Lung (tissue), 12 donors: ENCODE measurements around the gene ASPG. TPM values are rescaled to one million over a fixed set of nuclear protein-coding genes. Genes with fewer than 3 reads are reported as not detected.
A peak's percentile ranks its signal among the peaks of the same experiment; 100 is the strongest.

Experiments
- ATAC-seq: fragments of 200-7000 bp; cut with Tn5 transposase; one replicate; pipeline ENCODE4 v1.9.1; 2020; ENCODE audit warnings: moderate number of reproducible peaks; ENCODE audit not compliant: insufficient read depth, low FRiP score
- DNase-seq, 3 donors: peaks; one replicate each; pipeline ENCODE4 v3.0.0-alpha.2; 2013 to 2017
- H3K27ac ChIP-seq, 2 donors: one replicate each; pipeline ENCODE4 v1.5.1; 2013; ENCODE audit warnings: mild to moderate bottlenecking in 2 of 2, moderate library complexity in 2 of 2, control low read depth in 1 of 2, inconsistent platforms in 1 of 2, low read depth in 1 of 2, low read length in 1 of 2
- H3K27me3 ChIP-seq, 3 donors: one replicate each; pipeline ENCODE4 v1.5.1; 2013; ENCODE audit warnings: low read length in 2 of 3; ENCODE audit not compliant: control insufficient read depth in 3 of 3, insufficient read depth in 3 of 3
- H3K36me3 ChIP-seq, 4 donors: one replicate each; pipeline ENCODE4 v1.5.1; 2013; ENCODE audit warnings: low read length in 4 of 4, mild to moderate bottlenecking in 1 of 4, moderate library complexity in 1 of 4; ENCODE audit not compliant: control insufficient read depth in 4 of 4, insufficient read depth in 4 of 4
- H3K4me1 ChIP-seq, 5 donors: one replicate each; pipeline ENCODE4 v1.5.1; 2013; ENCODE audit warnings: low read length in 5 of 5, mild to moderate bottlenecking in 2 of 5, moderate library complexity in 1 of 5; ENCODE audit not compliant: control insufficient read depth in 5 of 5, insufficient read depth in 5 of 5
- H3K4me3 ChIP-seq: one replicate; pipeline ENCODE4 v1.5.1; 2013; ENCODE audit warnings: mild to moderate bottlenecking, control low read depth, moderate library complexity
- H3K9ac ChIP-seq, 2 donors: one replicate each; pipeline ENCODE4 v1.5.1; 2013; ENCODE audit warnings: low read length in 2 of 2, control low read depth in 1 of 2; ENCODE audit not compliant: insufficient read depth in 1 of 2
- H3K9me3 ChIP-seq, 4 donors: one replicate each; pipeline ENCODE4 v1.5.1; 2013; ENCODE audit warnings: low read length in 3 of 4, mild to moderate bottlenecking in 1 of 4, moderate library complexity in 1 of 4; ENCODE audit not compliant: control insufficient read depth in 4 of 4, insufficient read depth in 3 of 4
- CTCF ChIP-seq: IDR thresholded peaks from 2 replicates; pipeline ENCODE4 v1.5.1; 2012; ENCODE audit warnings: mild to moderate bottlenecking; ENCODE audit errors: control extremely low read depth, extremely low read depth
- WGBS, 2 donors: extraction: QIAGEN DNeasy Blood & Tissue Kit; methylation state at CpG; one replicate each; pipeline ENCODE4 v1.1.7; 2013; 5-methylcytosine and 5-hydroxymethylcytosine counted together
- polyA plus RNA-seq, 2 donors: library from polyadenylated mRNA; stranded (reverse); fragments of 200-250 nt; gene quantifications; one replicate each; pipeline ENCODE4 v1.2.1, GENCODE V29; 2013
- total RNA-seq, 2 donors: library from RNA; depleted of rRNA in 1 of 2; stranded (reverse); fragments of >200 nt in 1 of 2; gene quantifications; one replicate each; pipeline ENCODE4 v1.2.1, GENCODE V29; 2014 to 2021
- donor health status: control.
- donor health status: control.
- donor health status: Bipolar disorder and iron deficiency.
- donor health status: healthy.
- donor health status: DM: yes; HTN: yes; CAD: no.

Gene ASPG
- total and polyA plus RNA-seq, 4 donors, result 0.73 to 4.7 (median 3.0) TPM

- no peak overlapping the region for H3K9ac ChIP-seq
- DNase-seq (peak in 1 of 3 donors; percentile 9), ATAC-seq (no peak)
- WGBS, 2 donors, result 73 to 81% methylated on average over 25 to 26 of the region's 26 CpGs
- peaks cover 0 to 2% (median 0%) of the 10 kb centered on the region in 4 donors for H3K9me3 ChIP-seq
- H3K4me1 ChIP-seq, result peaks cover 0 to 11% (median 6%) of the 10 kb centered on the region in 5 donors
- TF ChIP-seq CTCF, result no peak
- no peak overlapping the region for H3K4me3 ChIP-seq
- no peaks in the 10 kb centered on the region for H3K27me3 ChIP-seq
- no peaks in the 10 kb centered on the region for H3K36me3 ChIP-seq
- no peak overlapping the region for H3K27ac ChIP-seq
These were observed 13.9 kb downstream of the ASPG start for GRCh38 chr14:104099096-104100041.

- ATAC-seq (no peak), DNase-seq (peak in 1 of 3 donors; percentile 10)
- WGBS, 2 donors, result 79 to 88% methylated on average over 23 of the region's 23 CpGs
- no peak for TF ChIP-seq CTCF
- Histone ChIP-seq H3K27me3 (no peaks in the 10 kb centered on the region), H3K4me3 (no peak overlapping the region), H3K27ac (no peak overlapping the region), H3K9ac (no peak overlapping the region), H3K9me3 (peaks cover 0 to 2% (median 0%) of the 10 kb centered on the region in 4 donors), H3K36me3 (no peaks in the 10 kb centered on the region), H3K4me1 (peaks cover 0 to 13% (median 6%) of the 10 kb centered on the region in 5 donors)
These were observed 14.9 kb downstream of the ASPG start for GRCh38 chr14:104100171-104101085.

- Histone ChIP-seq H3K9ac (no peak overlapping the region), H3K27ac (no peak overlapping the region), H3K4me3 (no peak overlapping the region), H3K27me3 (no peaks in the 10 kb centered on the region), H3K4me1 (peaks cover 0 to 18% (median 6%) of the 10 kb centered on the region in 5 donors), H3K9me3 (peaks cover 0 to 2% (median 0%) of the 10 kb centered on the region in 4 donors), H3K36me3 (no peaks in the 10 kb centered on the region)
- TF ChIP-seq CTCF, result no peak
- WGBS, 2 donors, result 60 to 66% methylated on average over 14 to 16 of the region's 16 CpGs
- DNase-seq (peak in 1 of 3 donors; percentile 12), ATAC-seq (no peak)
These were observed 15.7 kb downstream of the ASPG start for GRCh38 chr14:104101086-104101621.
